Heart right ventricle (tissue), 16 donors: ENCODE results near the gene RGS6. TPM values are rescaled to one million over a fixed set of nuclear protein-coding genes. Genes with fewer than 3 reads are reported as not detected.

ENCODE experiments used
- ATAC-seq, 8 donors: fragments of 200-7000 bp; cut with Tn5 transposase; one replicate each; pipeline ENCODE4 v1.9.1; 2020; ENCODE audit warnings: mild to moderate bottlenecking in 8 of 8, moderate library complexity in 8 of 8, moderate number of reproducible peaks in 1 of 8
- DNase-seq, 2 donors: peaks; one replicate each; pipeline ENCODE4 v3.0.0-alpha.2; 2020
- H3K27ac ChIP-seq, 10 donors: fragments of 200-600 bp; sonication (generic) in 2 of 10; one replicate each; pipeline versions ENCODE4 v1.5.0 to v1.8.0; 2020 to 2022; ENCODE audit warnings: mild to moderate bottlenecking in 3 of 10
- H3K27me3 ChIP-seq, 7 donors: fragments of 200-600 bp; one replicate each; pipeline ENCODE4 v1.8.0; 2021 to 2022; ENCODE audit warnings: mild to moderate bottlenecking in 2 of 7
- H3K36me3 ChIP-seq, 9 donors: fragments of 200-600 bp; sonication (generic) in 1 of 9; one replicate each; pipeline versions ENCODE4 v1.5.0 to v1.8.0; 2020 to 2022; ENCODE audit warnings: mild to moderate bottlenecking in 2 of 9
- H3K4me1 ChIP-seq, 9 donors: fragments of 200-600 bp; sonication (generic) in 1 of 9; one replicate each; pipeline versions ENCODE4 v1.5.0 to v1.8.0; 2020 to 2022; ENCODE audit warnings: mild to moderate bottlenecking in 4 of 9
- H3K4me3 ChIP-seq, 10 donors: fragments of 200-600 bp; sonication (generic) in 2 of 10; one replicate each; pipeline versions ENCODE4 v1.5.0 to v1.8.0; 2020 to 2022; ENCODE audit warnings: mild to moderate bottlenecking in 7 of 10, moderate library complexity in 2 of 10
- H3K9me3 ChIP-seq, 11 donors: fragments of 200-600 bp in 10 of 11; sonication (generic) in 2 of 11; one replicate each; pipeline versions ENCODE4 v1.5.0 to v1.8.0; 2013 to 2022; ENCODE audit warnings: mild to moderate bottlenecking in 2 of 11, control low read depth in 1 of 11, moderate library complexity in 1 of 11
- CTCF ChIP-seq, 9 donors: fragments of 200-600 bp; sonication (generic) in 2 of 9; IDR thresholded peaks; one replicate each; pipeline versions ENCODE4 v1.5.0 to v1.8.0; 2021 to 2022; ENCODE audit warnings: antibody characterized with exemption in 9 of 9, mild to moderate bottlenecking in 5 of 9, moderate library complexity in 1 of 9
- WGBS, 2 donors: extraction: QIAGEN DNeasy Blood & Tissue Kit; methylation state at CpG; one replicate each; pipeline ENCODE4 v1.1.7; 2013; ENCODE audit warnings: inconsistent platforms in 1 of 2; 5-methylcytosine and 5-hydroxymethylcytosine counted together
- intact Hi-C, 10 donors: fragments of 100-400 bp; cut with DNase I; formaldehyde crosslinking; loops; one replicate each; pipeline versions ENCODE4 v1.11.1 to v1.14.2; 2022
- polyA plus RNA-seq, 2 donors: library from polyadenylated mRNA; stranded (reverse); fragments of 200-250 nt; gene quantifications; one replicate each; pipeline ENCODE4 v1.2.3, GENCODE V29; 2013
- total RNA-seq, 10 donors: library from RNA; stranded (reverse); fragmentation: NEBNext Ultra II Directional in 3 of 10; extraction: Animal tissue kit (Norgen Biotek cat#: 25700) in 3 of 10; gene quantifications; one replicate each; pipeline versions ENCODE4 v1.2.1 to v1.2.4, GENCODE V29; 2021 to 2023
- donor health status: Arrhythmogenic right ventricular cardiomyopathy.
- donor health status: ischemic (EF 13 %, LVEDD 7.1; RV severe dilation, severe dysfunction).
- donor health status: healthy with polysubstance abuse.
- donor health status: DM: no; HTN: yes; CAD: no.
- donor health status: DM: no; HTN: no; CAD: no.
- donor health status: ischemic (EF 25% LVEDD 6.9; RV normal size, moderate dysfunction).
- donor health status: ischemic (EF 25% LVEDD 5.7; RV mildly dilated, moderate dysfunction).
- donor health status: healthy.
- donor health status: DM: yes; HTN: yes; CAD: no.
- donor health status: Ischemic cardiomyopathy.
- donor health status: ischemic (EF 35%, LVEDD 5.7; RV mildly dilated, moderate dysfunction).
- donor health status: nonischemic (EF 11% LVEDD 7.7; RV severe dilation, severe dysfunction).
- donor health status: DM: yes; HTN: yes; CAD: no.
- donor health status: PGD.
- donor health status: ischemic (EF 29% LVEDD 5.4; RV normal size, mild dysfunction).
- donor health status: nonischemic (EF 23%, LVEDD 6.1; RV moderate dilation, normal function).

Gene RGS6
- total and polyA plus RNA-seq, 12 donors: 1.2 to 31.9 (median 19.0) TPM

- TF ChIP-seq CTCF (IDR thresholded peaks at IDR 0.05): no peak
- peaks cover 0 to 3% (median 0%) of the 10 kb centered on the region in 11 donors for H3K9me3 ChIP-seq
- H3K27me3 ChIP-seq: no peaks in the 10 kb centered on the region
- 70% methylated on average over 4 of the region's 4 CpGs for WGBS, 2 donors
- H3K4me3 ChIP-seq: no peak overlapping the region
- DNase-seq (no peak), ATAC-seq (peak in 4 of 8 donors; percentile 44 to 79 (median 62))
- H3K27ac ChIP-seq: peak overlapping the region in 2 of 10 donors; percentile 7 to 9
- peaks cover 0 to 27% (median 16%) of the 10 kb centered on the region in 9 donors for H3K4me1 ChIP-seq
- no peaks in the 10 kb centered on the region for H3K36me3 ChIP-seq
- intact Hi-C loops: loop anchor here in 9 of 10 donors (2.0 to 10.0 kb wide), 6 partner anchors 90 to 400 kb away; partner anchors contain the start of gene RGS6 (in 1 of the 9)
Observed at GRCh38 chr14:72024504-72024903, 92.3 kb downstream of the RGS6 start.

- DNase-seq (no peak), ATAC-seq (no peak)
- Histone ChIP-seq H3K36me3 (no peaks in the 10 kb centered on the region), H3K9me3 (peaks cover 0 to 20% (median 6%) of the 10 kb centered on the region in 11 donors), H3K27me3 (no peaks in the 10 kb centered on the region), H3K27ac (no peak overlapping the region), H3K4me3 (no peak overlapping the region), H3K4me1 (peaks cover 0 to 26% (median 16%) of the 10 kb centered on the region in 9 donors)
- intact Hi-C loops: loop anchor here in 5 of 10 donors (10.0 kb wide), 3 partner anchors 92 to 398 kb away; partner anchors contain the start of gene RGS6 (in 1 of the 5)
- 49 to 65% methylated on average over 2 of the region's 2 CpGs for WGBS, 2 donors
- TF ChIP-seq CTCF (IDR thresholded peaks at IDR 0.05): no peak
Observed at GRCh38 chr14:72026536-72026935, 94.3 kb downstream of the RGS6 start.

- ATAC-seq: no peak
Observed at GRCh38 chr14:72027061-72027460, 94.8 kb downstream of the RGS6 start.

GRCh38 chr14:72033365-72033764, 101.1 kb downstream of the RGS6 start:
- H3K4me1 ChIP-seq: peaks cover 0 to 3% (median 0%) of the 10 kb centered on the region in 9 donors

More at GRCh38 chr14:72027061-72027460, 94.8 kb downstream of the RGS6 start:
- WGBS, 2 donors: 36 to 67% methylated on average over 1 of the region's 1 CpG
- Histone ChIP-seq H3K4me1 (peaks cover 0 to 26% (median 16%) of the 10 kb centered on the region in 9 donors), H3K9me3 (peaks cover 0 to 20% (median 6%) of the 10 kb centered on the region in 11 donors), H3K36me3 (no peaks in the 10 kb centered on the region), H3K27ac (no peak overlapping the region), H3K4me3 (no peak overlapping the region), H3K27me3 (no peaks in the 10 kb centered on the region)
- intact Hi-C loops: loop anchor here in 5 of 10 donors (10.0 kb wide), 3 partner anchors 92 to 398 kb away; partner anchors contain the start of gene RGS6 (in 1 of the 5)
- no peak for DNase-seq
- no peak for TF ChIP-seq CTCF (IDR thresholded peaks at IDR 0.05)

More at GRCh38 chr14:72033365-72033764, 101.1 kb downstream of the RGS6 start:
- Histone ChIP-seq H3K27ac (no peak overlapping the region), H3K36me3 (no peaks in the 10 kb centered on the region), H3K4me3 (no peak overlapping the region), H3K9me3 (peaks cover 0 to 20% (median 6%) of the 10 kb centered on the region in 11 donors), H3K27me3 (no peaks in the 10 kb centered on the region)
- ATAC-seq (no peak), DNase-seq (no peak)
- intact Hi-C loops: no loop called here
- WGBS, 2 donors: 89 to 90% methylated on average over 4 of the region's 4 CpGs
- TF ChIP-seq CTCF (IDR thresholded peaks at IDR 0.05): no peak
